HEK293 (cell line): ENCODE measurements around the gene AVP.

Source experiments
- ATF2 ChIP-seq: fragments of 450-650 bp; formaldehyde crosslinking; IDR thresholded peaks from 2 replicates; pipeline ENCODE4 v1.5.1; 2016; ENCODE audit warnings: missing biosample characterization, missing genetic modification characterization, low read depth
- CTCF ChIP-seq: fragments of 450-650 bp; formaldehyde crosslinking; IDR thresholded peaks from 2 replicates; pipeline ENCODE4 v1.5.1; 2016; ENCODE audit warnings: missing biosample characterization, missing genetic modification characterization
- MZF1 ChIP-seq: fragments of 450-650 bp; formaldehyde crosslinking; IDR thresholded peaks from 2 replicates; pipeline ENCODE4 v1.5.1; 2017; ENCODE audit warnings: missing biosample characterization, missing genetic modification characterization, borderline replicate concordance
- OVOL3 ChIP-seq: fragments of 450-650 bp; formaldehyde crosslinking; IDR thresholded peaks from 2 replicates; pipeline ENCODE4 v1.5.1; 2016; ENCODE audit warnings: missing biosample characterization, missing genetic modification characterization
- SP2 ChIP-seq: fragments of 450-650 bp; formaldehyde crosslinking; IDR thresholded peaks from 2 replicates; pipeline ENCODE4 v1.5.1; 2016; ENCODE audit warnings: missing biosample characterization, missing genetic modification characterization
- ZBTB48 ChIP-seq: fragments of 450-650 bp; formaldehyde crosslinking; IDR thresholded peaks from 2 replicates; pipeline ENCODE4 v1.5.1; 2016; ENCODE audit warnings: missing biosample characterization, missing genetic modification characterization
- ZBTB8A ChIP-seq: fragments of 450-650 bp; formaldehyde crosslinking; IDR thresholded peaks from 2 replicates; pipeline ENCODE4 v1.5.1; 2016; ENCODE audit warnings: missing biosample characterization, missing genetic modification characterization
- ZNF175 ChIP-seq: fragments of 450-650 bp; formaldehyde crosslinking; IDR thresholded peaks from 2 replicates; pipeline ENCODE4 v1.5.1; 2016; ENCODE audit warnings: missing biosample characterization, missing genetic modification characterization
- ZNF274 ChIP-seq, 2 experiments: fragments of 200-500 bp in 1 of 2; fragments of 450-650 bp in 1 of 2; sonication (Bioruptor generic) in 1 of 2; formaldehyde crosslinking in 1 of 2; IDR thresholded peaks; 2 replicates each; pipeline versions ENCODE4 v1.5.1 to v1.6.1; 2014 to 2016; ENCODE audit warnings: borderline replicate concordance in 1 of 2, inconsistent platforms in 1 of 2, low read length in 1 of 2, missing biosample characterization in 1 of 2, missing genetic modification characterization in 1 of 2
- ZNF513 ChIP-seq: fragments of 450-650 bp; IDR thresholded peaks from 2 replicates; pipeline ENCODE4 v1.5.1; 2018; ENCODE audit warnings: missing biosample characterization, missing genetic modification characterization
- ZSCAN30 ChIP-seq: fragments of 450-650 bp; IDR thresholded peaks from 2 replicates; pipeline ENCODE4 v1.5.1; 2018; ENCODE audit warnings: missing biosample characterization, mild to moderate bottlenecking, missing genetic modification characterization, moderate library complexity

GRCh38 chr20:3072530-3073250 is 11.8 kb downstream of the AVP start:
- TF ChIP-seq OVOL3 (tag by site-specific recombination) (no peak), CTCF (no peak), SP2 (tag by site-specific recombination) (no peak), ZBTB48 (no peak), ZSCAN30 (tag by site-specific recombination) (no peak), MZF1 (tag by site-specific recombination) (no peak), ZNF513 (tag by site-specific recombination) (no peak), ATF2 (tag by site-specific recombination) (no peak), ZNF274 (IDR thresholded peaks at IDR 0.05; ENCODE audit: low read length) (no peak), ZNF274 (tag by site-specific recombination; IDR thresholded peaks at IDR 0.05; ENCODE audit: borderline replicate concordance) (no peak), ZBTB8A (tag by site-specific recombination) (no peak), ZNF175 (tag by site-specific recombination) (no peak)
